ENCODE measurements around the gene COPS3. TPM values are rescaled to one million over a fixed set of nuclear protein-coding genes. Genes with fewer than 3 reads are reported as not detected.

The COPS3 gene
- total and polyA plus RNA-seq, 9 of the 15 experiments (the other 6 are each of a cell fraction or from before 2014, with no cell fraction given) = 92.4 to 295 (median 167) TPM

DNA sequence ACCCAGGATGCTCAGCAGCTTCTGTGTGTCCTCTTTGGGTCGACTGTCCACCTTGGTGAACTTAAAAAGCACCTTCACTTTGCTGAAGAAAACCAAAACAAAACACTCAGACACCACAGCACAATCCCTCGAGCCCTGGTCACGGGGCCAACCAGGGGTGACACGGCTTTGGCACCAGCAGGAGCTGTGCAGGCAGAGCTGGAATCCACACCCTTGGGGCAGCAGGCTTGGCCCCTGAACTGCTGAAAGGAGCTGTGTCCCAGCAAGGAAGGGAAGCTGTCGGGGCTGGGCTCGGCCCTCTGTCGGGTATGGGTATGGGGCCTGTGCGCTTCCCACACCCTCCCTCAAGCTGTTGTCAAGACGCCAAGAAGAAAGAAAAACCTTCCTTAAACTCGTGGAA lies 67.3 kb downstream of the COPS3 start (continued):
- TF ChIP-seq, protein P1, sequence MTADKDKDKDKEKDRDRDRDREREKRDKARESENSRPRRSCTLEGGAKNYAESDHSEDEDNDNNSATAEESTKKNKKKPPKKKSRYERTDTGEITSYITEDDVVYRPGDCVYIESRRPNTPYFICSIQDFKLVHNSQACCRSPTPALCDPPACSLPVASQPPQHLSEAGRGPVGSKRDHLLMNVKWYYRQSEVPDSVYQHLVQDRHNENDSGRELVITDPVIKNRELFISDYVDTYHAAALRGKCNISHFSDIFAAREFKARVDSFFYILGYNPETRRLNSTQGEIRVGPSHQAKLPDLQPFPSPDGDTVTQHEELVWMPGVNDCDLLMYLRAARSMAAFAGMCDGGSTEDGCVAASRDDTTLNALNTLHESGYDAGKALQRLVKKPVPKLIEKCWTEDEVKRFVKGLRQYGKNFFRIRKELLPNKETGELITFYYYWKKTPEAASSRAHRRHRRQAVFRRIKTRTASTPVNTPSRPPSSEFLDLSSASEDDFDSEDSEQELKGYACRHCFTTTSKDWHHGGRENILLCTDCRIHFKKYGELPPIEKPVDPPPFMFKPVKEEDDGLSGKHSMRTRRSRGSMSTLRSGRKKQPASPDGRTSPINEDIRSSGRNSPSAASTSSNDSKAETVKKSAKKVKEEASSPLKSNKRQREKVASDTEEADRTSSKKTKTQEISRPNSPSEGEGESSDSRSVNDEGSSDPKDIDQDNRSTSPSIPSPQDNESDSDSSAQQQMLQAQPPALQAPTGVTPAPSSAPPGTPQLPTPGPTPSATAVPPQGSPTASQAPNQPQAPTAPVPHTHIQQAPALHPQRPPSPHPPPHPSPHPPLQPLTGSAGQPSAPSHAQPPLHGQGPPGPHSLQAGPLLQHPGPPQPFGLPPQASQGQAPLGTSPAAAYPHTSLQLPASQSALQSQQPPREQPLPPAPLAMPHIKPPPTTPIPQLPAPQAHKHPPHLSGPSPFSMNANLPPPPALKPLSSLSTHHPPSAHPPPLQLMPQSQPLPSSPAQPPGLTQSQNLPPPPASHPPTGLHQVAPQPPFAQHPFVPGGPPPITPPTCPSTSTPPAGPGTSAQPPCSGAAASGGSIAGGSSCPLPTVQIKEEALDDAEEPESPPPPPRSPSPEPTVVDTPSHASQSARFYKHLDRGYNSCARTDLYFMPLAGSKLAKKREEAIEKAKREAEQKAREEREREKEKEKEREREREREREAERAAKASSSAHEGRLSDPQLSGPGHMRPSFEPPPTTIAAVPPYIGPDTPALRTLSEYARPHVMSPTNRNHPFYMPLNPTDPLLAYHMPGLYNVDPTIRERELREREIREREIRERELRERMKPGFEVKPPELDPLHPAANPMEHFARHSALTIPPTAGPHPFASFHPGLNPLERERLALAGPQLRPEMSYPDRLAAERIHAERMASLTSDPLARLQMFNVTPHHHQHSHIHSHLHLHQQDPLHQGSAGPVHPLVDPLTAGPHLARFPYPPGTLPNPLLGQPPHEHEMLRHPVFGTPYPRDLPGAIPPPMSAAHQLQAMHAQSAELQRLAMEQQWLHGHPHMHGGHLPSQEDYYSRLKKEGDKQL (CRISPR knock-in tag; IDR thresholded peaks at IDR 0.05; ENCODE audit: borderline replicate concordance) = no peak
- TF ChIP-seq ZNF24 (IDR thresholded peaks at IDR 0.05) = no peak

GRCh38 chr17:17207998-17208397 lies 73.0 kb downstream of the COPS3 start:
- H3K4me2 ChIP-seq (ENCODE audit: insufficient read depth, low read length) = no peak overlapping the region
- DNase-seq (ENCODE audit: extremely low read depth in 1 of 4, low spot score in 3 of 4) (no peak), ATAC-seq (no peak), FAIRE-seq (no peak)
- ChIA-PET CTCF (ENCODE audit: low intra/inter-chr PET ratio) (no interaction called here), POLR2A (no interaction called here)
- no peak overlapping the region for H3K4me3 ChIP-seq
- intact Hi-C loops (cut with micrococcal nuclease) = loop anchor here (2.0 kb wide), 1 partner anchor 73 kb away; the partner anchor contains the start of gene COPS3
- no peak overlapping the region for H3K9ac ChIP-seq (ENCODE audit: insufficient read depth in 1 of 2, low read depth in 2 of 2, low read length in 2 of 2)
- no peak overlapping the region for H3K27ac ChIP-seq (ENCODE audit: extremely low read depth, low read depth, low read length)
- BruUV-seq (replicated peaks) = no TSS peak
- H3K79me2 ChIP-seq (ENCODE audit: control insufficient read depth, insufficient read depth, low read length) = peaks cover 29% of the 10 kb centered on the region
- no peaks in the 10 kb centered on the region for H3K27me3 ChIP-seq (ENCODE audit: control insufficient read depth in 2 of 2, insufficient read depth in 2 of 2, low read length in 2 of 2)
- H3K4me1 ChIP-seq (replicated peaks in 1 of 2; ENCODE audit: control insufficient read depth in 2 of 2, insufficient read depth in 2 of 2, low read length in 2 of 2) = peaks cover 10 to 37% of the 10 kb centered on the region in 2 experiments; a peak in 4 of 5 replicates
- peaks cover 29% of the 10 kb centered on the region; the same call in 2 of the 3 replicates for H3K36me3 ChIP-seq (ENCODE audit: control insufficient read depth, insufficient read depth, low read length)
- H3K9me1 ChIP-seq (ENCODE audit: control insufficient read depth, insufficient read depth, low read length) = no peaks in the 10 kb centered on the region
- in situ Hi-C loops (cut with MboI) = no loop called here
- 42% methylated on average over 3 of the region's 8 CpGs for WGBS (ENCODE audit: insufficient coverage, low coverage, missing lambda C conversion rate)
- no peak overlapping the region for H2AFZ ChIP-seq (ENCODE audit: low read depth, low read length)
- no peaks in the 10 kb centered on the region for H4K20me1 ChIP-seq (replicated peaks; ENCODE audit: control insufficient read depth, insufficient read depth, low read length)
- H3K9me3 ChIP-seq (replicated peaks; ENCODE audit: control insufficient read depth, insufficient read depth, low read depth, low read length) = no peaks in the 10 kb centered on the region
- TF ChIP-seq THRA (IDR thresholded peaks at IDR 0.05) = no peak
- no peak for TF ChIP-seq YBX1 (IDR thresholded peaks at IDR 0.05)
- TF ChIP-seq CBX2 (IDR thresholded peaks at IDR 0.05; ENCODE audit: insufficient read depth, low read length, poor library complexity, severe bottlenecking) = no peak
- TF ChIP-seq, protein P2, sequence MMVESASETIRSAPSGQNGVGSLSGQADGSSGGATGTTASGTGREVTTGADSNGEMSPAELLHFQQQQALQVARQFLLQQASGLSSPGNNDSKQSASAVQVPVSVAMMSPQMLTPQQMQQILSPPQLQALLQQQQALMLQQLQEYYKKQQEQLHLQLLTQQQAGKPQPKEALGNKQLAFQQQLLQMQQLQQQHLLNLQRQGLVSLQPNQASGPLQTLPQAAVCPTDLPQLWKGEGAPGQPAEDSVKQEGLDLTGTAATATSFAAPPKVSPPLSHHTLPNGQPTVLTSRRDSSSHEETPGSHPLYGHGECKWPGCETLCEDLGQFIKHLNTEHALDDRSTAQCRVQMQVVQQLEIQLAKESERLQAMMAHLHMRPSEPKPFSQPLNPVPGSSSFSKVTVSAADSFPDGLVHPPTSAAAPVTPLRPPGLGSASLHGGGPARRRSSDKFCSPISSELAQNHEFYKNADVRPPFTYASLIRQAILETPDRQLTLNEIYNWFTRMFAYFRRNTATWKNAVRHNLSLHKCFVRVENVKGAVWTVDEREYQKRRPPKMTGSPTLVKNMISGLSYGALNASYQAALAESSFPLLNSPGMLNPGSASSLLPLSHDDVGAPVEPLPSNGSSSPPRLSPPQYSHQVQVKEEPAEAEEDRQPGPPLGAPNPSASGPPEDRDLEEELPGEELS (CRISPR knock-in tag; IDR thresholded peaks at IDR 0.05; ENCODE audit: borderline replicate concordance) = no peak
- TF ChIP-seq, protein P3, sequence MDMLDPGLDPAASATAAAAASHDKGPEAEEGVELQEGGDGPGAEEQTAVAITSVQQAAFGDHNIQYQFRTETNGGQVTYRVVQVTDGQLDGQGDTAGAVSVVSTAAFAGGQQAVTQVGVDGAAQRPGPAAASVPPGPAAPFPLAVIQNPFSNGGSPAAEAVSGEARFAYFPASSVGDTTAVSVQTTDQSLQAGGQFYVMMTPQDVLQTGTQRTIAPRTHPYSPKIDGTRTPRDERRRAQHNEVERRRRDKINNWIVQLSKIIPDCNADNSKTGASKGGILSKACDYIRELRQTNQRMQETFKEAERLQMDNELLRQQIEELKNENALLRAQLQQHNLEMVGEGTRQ (CRISPR knock-in tag; IDR thresholded peaks at IDR 0.05) = no peak
- TF ChIP-seq ZNF184 (CRISPR knock-in tag; IDR thresholded peaks at IDR 0.05) = no peak
- no peak for TF ChIP-seq BHLHE40 (IDR thresholded peaks at IDR 0.05; ENCODE audit: low read length)
- TF ChIP-seq, protein P4, sequence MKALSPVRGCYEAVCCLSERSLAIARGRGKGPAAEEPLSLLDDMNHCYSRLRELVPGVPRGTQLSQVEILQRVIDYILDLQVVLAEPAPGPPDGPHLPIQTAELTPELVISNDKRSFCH (CRISPR knock-in tag; IDR thresholded peaks at IDR 0.05) = no peak
- TF ChIP-seq, protein P4 (tag; IDR thresholded peaks at IDR 0.05) = no peak

All from K562 (cell line).